Tracheal epithelial cell (primary cell): ENCODE results near the gene RCAN1. TPM values are rescaled to one million over a fixed set of nuclear protein-coding genes. Genes with fewer than 3 reads are reported as not detected.

ENCODE experiments used
- total RNA-seq: library from RNA; depleted of rRNA; stranded (reverse); fragments of >200 nt; gene quantifications from 2 replicates; pipeline ENCODE4 v1.2.1, GENCODE V29; 2014

The RCAN1 gene
- 17.5 and 85.5 TPM in 2 replicates for total RNA-seq

GRCh38 chr21:34614628-34615486 lies at the start of gene RCAN1:
Gene RCAN1, minus strand, starts transcription at chr21:34615113. Its CDS starts 102 bp downstream, at chr21:34615011.

GRCh38 chr21:34511787-34512455 lies 103.0 kb downstream of the RCAN1 start, which contains the start of gene KCNE1:
Gene KCNE1, minus strand, starts transcription at chr21:34512210. Its CDS starts 62,576 bp downstream, at chr21:34449634.

Other genes starting within 250 kb of the RCAN1 start
- gene SMIM11, start 239.6 kb downstream of the RCAN1 start, total RNA-seq = 2.1 and 11.8 TPM in 2 replicates
- gene SMIM34, start 191.2 kb downstream of the RCAN1 start, total RNA-seq = 0.24 TPM in 1 of 2 replicates, not detected in the other
- gene KCNE1, start 102.9 kb downstream of the RCAN1 start, total RNA-seq = under 0.01 TPM in 1 of 2 replicates, not detected in the other
- gene CLIC6, start 53.9 kb upstream of the RCAN1 start, total RNA-seq = 0.48 TPM in 1 of 2 replicates, not detected in the other